ENCODE results near the gene DENND6B.

DNA sequence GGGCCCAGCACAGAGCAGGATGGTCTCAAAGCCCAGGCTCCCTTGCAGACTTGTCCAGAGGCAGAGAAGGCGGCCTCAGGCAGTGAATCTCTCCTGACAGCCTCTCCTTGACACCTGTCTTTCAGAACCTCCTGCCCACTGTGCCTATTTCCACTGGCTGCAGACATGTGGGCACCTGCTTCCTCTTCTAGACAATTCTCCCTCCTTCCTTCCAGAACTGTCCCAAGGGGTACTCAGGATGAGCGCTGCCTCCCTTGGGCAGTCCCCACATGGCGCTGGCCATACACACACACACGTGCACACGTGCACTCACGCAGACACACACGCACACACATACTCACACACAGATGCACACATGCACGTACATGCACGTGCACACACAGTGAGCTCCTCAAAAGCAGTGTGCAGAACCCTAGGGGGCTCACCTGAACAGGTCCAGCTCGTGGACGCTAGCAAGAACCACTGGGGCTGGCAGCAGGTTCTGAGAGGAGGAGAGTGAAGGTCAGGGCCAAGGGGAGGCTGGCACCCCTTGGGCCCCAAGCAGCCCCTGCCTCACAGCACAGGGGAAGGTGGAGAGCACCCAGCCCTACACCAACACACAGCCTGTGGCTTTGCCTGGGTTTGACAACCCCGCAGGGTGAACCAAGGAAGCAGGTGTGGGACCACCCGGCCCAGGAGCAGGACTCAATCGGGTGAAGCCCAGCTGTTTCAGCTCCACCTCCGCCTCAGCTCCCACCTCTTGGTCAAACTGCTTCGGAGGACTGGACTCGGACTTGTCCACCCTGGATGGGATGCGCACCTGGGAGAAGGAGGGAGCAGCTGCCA lies 11.3 kb downstream of the DENND6B start:
- TF ChIP-seq MYC (CRISPR knock-in tag; IDR thresholded peaks at IDR 0.05; ENCODE audit: borderline replicate concordance) (no peak), XRCC5 (optimal IDR thresholded peaks at IDR 0.05; ENCODE audit: low read length) (no peak)

Measured in HepG2 (cell line).